ENCODE results near the gene ARMC10.
"Not testable (repeated sequence)": the region's sequence is repeated elsewhere in the genome, so short reads cannot be mapped to it uniquely, and the experiment has no call there.

Gene ARMC10

DNA sequence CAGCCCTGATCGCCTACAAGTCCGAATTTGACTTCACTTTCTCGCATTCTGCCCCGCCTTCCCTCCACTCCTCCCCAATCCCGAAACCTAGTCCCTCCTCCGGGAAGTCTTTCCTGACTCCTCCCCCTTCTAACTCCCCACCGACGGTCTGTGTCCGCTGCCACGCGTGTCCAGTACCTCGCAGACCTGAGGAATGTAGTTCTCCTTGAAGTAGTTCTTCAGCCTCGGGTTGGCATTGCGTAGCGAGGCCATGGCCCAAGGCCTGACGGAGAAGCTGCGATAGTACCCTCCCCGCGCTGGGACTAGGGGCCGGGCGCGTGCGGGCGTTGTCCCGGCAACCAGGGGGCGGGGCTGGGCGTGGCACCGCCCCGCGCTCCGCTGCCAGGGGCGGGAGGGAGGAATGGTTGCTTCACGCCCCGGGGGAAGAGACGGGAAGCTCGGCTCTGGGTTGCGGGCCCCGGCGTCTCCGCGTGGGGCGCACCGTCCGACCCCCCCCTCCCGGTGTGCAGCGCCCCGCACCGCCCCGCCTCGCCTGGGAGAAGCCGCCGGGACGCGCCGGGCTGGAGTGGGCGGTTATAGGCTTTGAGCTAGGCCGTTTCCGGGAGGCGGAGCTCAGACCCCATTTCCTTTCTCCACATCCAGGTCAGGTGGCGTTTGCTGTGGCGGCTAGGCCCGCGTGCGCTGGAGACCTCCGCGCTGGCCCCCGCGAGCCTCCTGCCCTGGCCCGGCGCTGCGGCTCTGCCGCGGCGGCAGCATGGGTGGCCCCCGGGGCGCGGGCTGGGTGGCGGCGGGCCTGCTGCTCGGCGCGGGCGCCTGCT, at the start of gene ARMC10, which contains the start of gene FBXL13:
Gene ARMC10, plus strand, starts transcription at position 622 of the 818 bp plus-strand sequence. Its CDS starts 133 bp downstream, at position 755.
Gene FBXL13, minus strand, starts transcription at position 278 of the 818 bp plus-strand sequence.
- DNase-seq (ENCODE audit: low read depth), result peak; percentile 87

DNA sequence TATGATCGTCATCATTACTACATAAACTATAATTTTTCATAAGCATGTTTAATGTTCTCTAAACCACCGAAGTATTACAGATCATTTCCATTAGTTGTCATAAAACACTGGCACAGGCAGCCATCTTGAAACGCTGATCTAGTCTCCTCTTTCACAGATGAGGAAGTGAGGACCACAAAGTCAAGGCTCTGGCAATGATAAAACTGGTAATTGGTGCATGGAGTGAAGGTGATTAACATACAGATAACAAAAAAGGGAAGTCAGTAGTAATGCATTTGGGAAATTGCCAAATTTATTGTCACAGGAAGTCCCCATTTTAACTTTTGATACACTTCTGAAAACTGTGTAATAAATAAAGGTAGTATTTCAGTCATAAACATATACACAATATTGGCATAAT, 49.6 kb upstream of the ARMC10 start:
- DNase-seq (ENCODE audit: low read depth), result no peak

DNA sequence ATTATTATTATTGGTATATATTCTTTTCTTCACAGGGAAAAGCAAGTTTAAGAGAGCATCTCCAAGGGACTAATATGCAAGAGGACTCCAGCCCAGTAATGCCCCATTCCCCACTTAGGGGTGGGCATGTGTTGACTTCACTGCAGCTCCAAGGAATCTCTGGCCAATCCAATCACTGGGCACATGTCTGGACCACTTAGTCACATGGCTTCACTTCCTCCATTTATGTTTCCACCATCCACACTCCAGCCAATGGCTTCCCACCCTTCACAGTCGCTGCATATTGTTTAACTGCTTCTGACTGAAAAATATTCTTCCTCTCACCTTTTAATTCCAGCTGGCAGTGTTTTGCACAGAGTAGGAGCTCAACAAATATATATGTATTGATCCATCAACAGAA, 43.9 kb upstream of the ARMC10 start:
- no peak for DNase-seq (ENCODE audit: low read depth)

DNA sequence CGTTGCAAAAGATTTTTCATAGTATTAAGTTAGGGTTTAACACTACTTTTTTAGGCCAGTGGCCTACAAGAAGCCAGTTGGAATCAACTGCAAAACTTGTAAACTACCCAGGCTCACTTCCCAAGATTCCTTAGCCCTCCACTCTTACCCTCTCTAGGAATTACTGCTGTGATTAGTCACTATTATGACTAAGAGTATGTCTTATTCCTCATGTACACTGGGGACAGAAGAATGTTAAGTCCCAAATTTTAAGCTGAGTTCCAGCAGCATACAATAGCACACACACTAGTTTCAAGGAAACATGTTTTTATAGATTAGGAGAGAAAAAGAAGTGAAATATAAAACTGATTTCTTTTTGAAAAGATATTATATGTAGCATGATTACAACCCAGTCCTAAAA, 43.2 kb upstream of the ARMC10 start:
- DNase-seq (ENCODE audit: low read depth), result no peak

DNA sequence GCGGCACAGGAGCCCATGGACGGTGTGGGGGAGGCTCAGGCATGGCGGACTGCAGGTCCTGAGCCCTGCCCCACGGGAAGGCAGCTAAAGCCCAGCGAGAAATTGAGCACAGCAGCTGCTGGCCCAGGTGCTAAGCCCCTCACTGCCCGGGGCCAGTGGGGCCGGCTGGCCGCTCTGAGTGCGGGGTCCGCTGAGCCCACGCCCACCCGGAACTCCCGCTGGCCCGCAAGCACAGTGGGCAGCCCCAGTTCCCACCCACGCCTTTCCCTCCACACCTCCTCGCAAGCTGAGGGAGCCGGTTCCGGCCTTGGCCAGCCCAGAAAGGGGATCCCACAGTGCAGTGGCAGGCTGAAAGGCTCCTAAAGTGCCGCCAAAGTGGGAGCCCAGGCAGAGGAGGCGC, 40.6 kb upstream of the ARMC10 start:
- DNase-seq (ENCODE audit: low read depth), result not testable (repeated sequence)

DNA sequence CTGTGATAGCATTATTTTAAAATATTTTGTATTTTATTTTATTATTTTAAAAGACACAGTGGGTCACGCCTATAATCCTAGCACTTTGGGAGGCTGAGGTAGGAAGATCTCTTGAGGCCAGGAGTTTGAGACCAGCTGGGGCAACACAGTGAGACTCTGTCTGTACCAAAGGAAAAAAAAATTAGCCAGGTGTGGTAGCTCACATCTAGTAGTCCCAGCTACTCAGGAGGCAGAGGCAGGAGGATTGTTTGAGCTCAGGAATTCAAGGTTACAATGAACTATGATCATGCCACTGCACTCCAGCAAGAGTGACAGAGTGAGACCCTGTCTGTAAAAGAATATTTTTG, 37.5 kb upstream of the ARMC10 start:
- DNase-seq (ENCODE audit: low read depth), result no peak

DNA sequence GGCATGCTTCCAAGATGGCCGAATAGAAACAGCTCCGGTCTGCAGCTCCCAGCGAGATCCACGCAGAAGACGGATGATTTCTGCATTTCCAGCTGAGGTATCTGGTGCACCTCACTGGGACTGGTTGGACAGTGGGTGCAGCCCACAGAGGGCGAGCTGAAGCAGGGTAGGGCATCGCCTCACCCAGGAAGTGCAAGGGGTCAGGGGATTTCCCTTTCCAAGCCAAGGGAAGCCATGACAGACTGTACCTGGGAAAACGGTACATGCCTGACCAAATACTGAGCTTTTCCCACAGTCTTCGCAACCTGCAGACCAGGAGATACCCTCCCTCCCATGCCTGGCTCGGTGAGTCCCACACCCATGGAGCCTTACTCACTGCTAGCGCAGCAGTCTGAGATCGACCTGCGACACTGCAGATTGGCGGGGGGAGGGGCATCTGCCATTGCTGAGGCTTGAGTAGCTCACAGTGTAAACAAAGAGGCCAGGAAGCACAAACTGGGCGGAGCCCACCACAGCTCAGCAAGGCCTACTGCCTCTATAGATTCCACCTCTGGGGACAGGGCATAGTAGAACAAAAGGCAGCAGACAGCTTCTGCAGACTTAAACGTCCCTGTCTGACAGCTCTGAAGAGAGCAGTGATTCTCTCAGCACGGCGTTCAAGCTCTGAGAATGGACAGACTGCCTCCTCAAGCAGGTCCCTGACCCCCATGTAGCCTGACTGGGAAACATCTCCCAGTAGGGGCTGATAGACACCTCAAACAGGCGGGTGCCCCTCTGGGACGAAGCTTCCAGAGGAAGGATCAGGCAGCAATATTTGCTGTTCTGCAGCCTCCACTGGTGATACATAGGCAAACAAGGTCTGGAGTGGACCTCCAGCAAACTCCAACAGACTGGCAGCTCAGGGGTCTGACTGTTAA, 36.9 kb upstream of the ARMC10 start:
- DNase-seq (ENCODE audit: low read depth), result not testable (repeated sequence)

DNA sequence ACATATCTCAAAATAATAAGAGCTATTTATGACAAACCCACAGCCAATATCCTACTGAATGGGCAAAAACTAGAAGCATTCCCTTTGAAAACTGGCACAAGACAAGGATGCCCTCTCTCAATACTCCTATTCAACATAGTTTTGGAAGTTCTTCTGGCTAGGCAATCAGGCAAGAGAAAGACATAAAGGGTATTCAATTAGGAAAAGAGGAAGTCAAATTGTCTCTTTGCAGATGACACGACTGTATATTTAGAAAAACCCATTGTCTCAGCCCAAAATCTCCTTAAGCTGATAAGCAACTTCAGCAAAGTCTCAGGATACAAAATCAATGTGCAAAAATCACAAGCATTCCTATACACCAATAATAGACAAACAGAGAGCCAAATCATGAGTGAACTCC, 33.1 kb upstream of the ARMC10 start:
- not testable (repeated sequence) for DNase-seq (ENCODE audit: low read depth)

DNA sequence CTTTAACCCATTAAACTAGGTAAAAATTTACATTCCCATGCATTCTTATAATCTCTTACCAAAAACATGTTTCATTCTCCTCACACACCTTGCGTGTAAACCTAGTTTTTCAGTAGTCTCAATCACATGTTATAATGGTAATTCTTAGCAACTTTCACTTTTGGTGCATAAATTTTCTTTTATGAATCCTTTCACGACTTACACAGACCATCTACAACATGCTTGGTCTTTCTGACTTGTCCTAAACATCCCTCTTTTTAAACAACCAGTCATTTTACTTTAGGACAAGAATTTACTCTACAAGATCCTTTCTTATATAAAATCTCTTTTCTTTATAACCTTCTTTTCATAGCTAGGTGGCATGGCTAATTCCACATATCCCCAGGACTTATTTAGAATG, 26.1 kb upstream of the ARMC10 start:
- DNase-seq (ENCODE audit: low read depth), result no peak

DNA sequence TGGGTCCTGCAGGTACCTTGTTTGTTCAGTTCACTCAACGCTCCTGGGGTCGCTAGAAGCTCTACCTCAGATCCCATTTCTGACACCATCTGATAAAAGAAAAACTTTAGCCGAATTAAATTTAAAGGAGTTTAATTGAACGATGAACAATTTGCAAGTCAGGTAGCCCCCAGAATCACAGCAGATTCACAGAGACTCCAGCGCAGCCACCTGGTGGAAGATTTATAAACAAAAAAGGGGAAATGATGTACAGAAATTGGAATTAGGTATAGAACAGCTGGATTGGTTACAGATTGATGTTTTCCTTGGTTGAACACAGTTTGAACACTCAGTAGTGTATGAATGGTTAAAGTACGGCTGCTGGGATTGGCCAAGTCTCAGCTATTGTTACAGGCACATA, 23.4 kb upstream of the ARMC10 start:
- no peak for DNase-seq (ENCODE audit: low read depth)

DNA sequence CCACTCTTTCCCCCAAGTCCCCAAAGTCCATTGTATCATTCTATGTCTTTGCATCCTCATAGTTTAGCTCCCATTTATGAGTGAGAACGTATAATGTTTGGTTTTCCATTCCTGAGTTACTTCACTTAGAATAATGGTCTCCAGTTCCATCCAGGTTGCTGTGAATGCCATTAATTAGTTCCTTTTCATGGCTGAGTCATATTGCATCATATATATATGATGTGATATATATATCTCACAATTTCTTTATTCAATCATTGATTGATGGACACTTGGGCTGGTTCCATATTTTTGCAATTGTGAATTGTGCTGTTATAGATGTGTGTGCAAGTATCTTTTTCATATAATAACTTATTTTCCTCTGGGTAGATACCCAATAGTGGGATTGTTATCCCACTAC, 18.9 kb upstream of the ARMC10 start:
- not testable (repeated sequence) for DNase-seq (ENCODE audit: low read depth)

DNA sequence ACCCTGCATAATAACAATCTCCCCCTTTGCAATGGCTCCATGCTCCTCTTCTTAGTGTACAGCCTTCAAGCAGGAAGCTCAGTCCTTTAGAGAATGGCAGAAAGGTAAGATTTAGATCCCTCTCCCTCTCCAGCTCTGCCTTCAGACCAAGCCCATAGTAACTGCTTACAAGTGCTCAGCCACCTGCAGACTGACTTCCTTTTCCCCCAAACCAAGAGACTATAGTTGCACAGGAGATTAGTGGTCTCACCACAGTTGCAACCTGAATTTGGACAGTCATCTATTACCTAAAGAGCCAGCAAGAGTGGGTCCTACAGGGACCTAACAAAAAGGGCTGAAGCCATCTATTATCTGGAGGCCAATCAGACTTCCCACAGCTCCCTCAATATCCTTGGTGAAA, 16.8 kb upstream of the ARMC10 start:
- DNase-seq (ENCODE audit: low read depth), result no peak

DNA sequence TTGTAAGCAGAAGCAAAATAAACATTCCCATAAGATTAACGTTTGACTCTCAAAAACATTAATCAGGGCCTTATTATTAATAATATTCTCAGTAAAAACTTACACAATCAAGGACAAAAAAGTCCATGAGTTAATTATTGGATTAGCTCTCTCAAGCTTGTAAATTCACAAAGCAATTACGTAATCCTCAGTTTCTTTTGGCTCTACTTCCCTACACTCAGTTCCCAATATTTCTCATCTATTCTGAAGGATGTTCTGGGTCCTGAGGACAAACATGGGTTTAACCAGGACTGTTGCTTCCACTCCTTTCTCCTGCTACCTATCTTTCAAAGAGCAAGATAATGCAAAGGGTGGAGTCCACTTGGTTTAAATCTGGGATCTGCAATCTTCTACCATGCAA, 15.5 kb upstream of the ARMC10 start:
- DNase-seq (ENCODE audit: low read depth), result no peak

DNA sequence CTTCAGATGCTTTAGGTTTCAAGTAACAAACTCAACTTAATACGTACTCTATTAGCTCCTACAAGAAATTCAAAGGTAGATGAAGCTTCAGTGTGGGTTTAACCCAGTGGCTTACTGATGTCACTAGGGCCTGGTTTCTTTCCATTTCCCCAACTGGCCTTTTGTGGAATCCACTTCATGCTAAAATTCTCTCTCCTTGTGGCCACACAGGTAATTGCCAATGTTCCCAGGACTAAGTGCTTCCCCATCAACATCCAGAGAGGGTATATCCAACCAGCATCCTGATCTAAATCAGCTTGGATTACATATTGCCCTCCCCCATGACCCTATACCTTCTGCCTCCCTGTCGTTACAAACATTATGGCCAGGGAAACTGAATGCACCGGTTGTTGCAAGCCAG, 11.0 kb upstream of the ARMC10 start:
- no peak for DNase-seq (ENCODE audit: low read depth)

DNA sequence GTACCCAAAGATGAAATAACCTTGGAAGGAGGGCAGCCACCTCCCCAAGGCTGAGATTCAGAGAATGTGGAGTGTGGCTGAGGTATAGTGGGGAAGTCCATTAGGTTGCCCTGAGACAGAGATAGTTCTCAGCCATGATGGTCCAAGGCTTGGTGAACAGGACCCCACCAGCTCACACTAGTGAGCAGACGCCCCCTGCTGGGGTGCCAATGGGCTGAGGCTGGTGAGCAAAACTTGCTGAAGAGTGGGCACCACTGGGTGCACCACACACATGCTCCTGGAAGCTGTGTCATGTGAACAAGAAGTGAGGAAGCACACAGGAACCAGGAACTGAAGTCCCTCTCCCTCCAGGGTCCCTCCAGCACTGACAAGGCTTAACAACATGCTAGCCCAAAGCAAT, 9.3 kb upstream of the ARMC10 start:
- DNase-seq (ENCODE audit: low read depth), result peak; percentile 41

DNA sequence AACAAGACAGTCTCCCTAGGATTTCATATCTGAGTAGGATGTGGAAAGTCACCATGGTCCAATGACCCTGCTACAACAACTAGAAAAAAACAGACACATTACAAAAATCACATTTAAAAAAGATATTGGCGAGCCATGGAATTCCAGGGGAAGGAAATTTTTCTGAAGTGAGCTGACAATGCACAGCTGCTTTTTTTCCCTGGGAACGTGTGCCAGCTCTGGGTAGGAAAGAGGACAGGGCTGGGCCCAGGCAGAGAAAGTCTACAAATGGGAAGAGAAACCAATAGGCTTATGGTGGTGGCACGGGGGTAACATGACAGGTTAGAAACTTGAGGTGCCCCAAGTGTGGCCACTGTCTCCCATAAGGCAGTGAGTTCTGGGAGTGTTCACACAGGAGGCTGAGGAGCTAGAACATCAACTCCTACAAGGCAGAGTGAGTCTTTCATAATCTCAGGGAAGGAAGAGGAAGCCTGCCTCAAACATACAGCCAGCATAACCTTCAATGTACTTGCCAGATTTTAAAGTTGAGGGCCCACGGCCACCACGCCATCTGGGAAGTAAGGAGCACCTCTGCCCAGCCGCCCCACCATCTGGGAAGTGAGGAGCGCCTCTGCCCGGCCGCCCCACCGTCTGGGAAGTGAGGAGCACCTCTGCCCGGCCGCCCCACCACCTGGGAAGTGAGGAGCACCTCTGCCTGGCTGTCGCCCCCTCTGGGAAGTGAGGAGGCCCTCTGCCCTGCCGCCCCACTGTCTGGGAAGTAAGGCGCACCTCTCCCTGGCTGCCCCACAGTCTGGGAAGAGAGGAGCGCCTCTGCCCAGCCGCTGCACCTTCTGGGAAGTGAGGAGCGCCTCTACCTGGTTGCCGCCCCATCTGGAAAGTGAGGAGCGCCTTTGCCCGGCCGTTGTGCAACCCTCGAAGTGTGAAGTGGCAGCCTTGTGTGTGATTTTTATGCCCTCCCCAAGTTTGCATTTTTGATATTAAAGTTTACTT, 6.2 kb upstream of the ARMC10 start:
- no peak for DNase-seq (ENCODE audit: low read depth)

DNA sequence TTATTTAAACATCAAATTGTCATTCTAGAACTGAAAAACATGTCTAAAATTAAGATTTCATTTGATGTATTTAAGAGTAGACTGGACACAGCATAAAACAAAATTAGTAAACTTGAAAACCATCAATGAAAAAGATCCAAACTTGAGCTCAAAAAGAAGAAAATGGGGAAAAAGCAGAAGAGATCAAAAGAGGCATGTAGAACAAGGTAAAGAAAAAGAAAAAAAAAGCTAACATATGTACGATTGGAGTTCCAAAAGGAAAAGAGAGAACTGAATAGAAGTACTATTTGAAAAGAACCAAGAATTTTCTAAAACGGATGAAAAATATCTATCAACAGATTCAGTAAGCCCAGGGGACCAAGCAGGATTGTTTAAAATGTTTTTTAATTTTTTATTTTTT, 3.9 kb upstream of the ARMC10 start:
- no peak for DNase-seq (ENCODE audit: low read depth)

DNA sequence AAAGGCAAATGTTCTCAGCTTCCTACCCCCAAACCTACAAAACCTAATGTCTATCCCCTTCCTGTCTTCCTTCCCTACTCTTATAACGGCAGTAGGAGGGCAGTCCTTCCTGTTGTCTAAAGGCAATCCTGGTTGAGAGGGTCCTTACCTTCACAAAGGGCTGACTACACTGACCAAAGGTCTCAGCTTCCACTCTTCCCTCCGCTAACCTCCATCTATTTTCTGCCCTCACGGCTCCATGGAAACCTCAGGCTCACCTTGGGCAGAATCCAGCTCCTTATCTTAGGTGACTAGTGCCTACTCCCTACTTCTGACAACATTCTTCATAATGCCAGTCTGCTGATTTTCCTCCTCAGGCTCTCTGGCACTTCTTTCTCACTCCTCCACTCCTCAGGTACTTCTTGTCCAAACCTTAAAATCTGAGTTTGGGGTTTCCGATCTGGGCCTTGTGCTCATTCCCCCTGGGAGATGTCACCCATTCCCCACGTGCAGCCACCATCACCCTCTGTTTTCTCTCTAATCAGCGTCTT, 886 bp upstream of the ARMC10 start:
- DNase-seq (ENCODE audit: low read depth), result no peak

DNA sequence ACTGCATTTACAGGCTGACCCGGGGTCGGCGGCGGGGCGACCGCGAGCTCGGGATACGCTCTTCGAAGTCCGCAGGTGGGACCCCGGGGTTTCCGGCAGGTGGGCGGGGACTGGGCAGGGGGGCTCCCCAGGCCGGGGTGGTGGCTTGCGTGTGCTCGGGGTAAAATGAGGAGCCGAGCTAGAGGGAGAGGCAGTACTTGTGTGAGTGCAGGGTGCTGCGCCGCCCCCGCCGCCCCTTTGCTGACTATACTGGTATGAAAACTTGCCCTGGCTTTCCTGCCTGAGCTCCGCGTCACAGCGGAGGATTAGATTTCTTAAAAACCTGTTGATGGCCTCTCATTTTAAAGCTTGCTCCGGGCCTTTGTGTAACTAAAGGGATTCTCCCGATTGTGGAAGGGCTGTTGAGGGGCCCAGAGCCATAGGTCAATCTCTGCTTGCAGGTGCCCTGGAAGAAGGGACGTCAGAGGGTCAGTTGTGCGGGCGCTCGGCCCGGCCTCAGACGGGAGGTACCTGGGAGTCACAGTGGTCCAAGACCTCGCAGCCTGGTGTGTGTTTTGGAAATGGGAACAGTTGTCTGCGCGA, 488 bp downstream of the ARMC10 start:
- peak; percentile 72 for DNase-seq (ENCODE audit: low read depth)

DNA sequence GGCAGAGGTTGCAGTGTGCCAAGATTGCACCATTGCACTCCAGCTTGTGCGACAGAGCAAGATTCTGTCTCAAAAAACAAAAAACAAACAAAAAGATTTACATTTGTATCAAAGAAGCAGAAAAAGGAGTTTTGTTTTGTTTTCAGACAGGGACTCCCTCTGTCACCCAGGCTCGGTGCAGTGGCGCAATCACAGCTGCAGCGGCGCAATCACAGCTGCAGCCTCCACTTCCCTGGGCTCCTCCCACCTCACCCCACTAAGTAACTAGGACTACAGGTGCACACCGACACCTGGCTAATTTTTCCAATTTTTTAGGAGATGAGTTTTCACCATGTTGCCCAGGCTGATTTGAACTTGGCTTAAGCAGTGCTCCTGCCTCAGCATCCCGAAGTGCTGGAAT, 1.8 kb downstream of the ARMC10 start:
- DNase-seq (ENCODE audit: low read depth), result no peak

DNA sequence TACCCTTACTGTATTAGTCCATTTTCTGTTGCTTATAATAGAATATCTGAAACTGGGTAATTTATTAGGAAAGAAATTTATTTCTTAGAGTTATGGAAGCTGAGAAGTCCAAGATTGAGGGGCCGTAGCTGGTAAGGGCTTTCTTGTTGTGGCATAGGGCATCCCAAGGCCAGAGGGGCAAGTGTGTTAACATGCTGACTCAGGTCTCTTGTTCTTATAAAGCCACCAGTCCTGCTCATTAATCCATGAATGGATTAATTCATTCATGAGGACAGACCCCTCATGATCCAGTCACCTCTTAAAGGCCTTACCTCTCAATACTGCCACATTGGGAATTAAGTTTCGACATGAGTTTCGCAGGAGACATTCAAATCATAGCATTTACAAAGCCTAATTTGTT, 2.4 kb downstream of the ARMC10 start:
- no peak for DNase-seq (ENCODE audit: low read depth)
